H9 (cell line): ENCODE results near the gene RASSF8. TPM values are rescaled to one million over a fixed set of nuclear protein-coding genes. Genes with fewer than 3 reads are reported as not detected.

Experiments
- DNase-seq: peaks from one replicate; pipeline ENCODE4 v3.0.0-alpha.2; 2017
- H2AFZ ChIP-seq: one replicate; pipeline ENCODE4 v1.6.1; 2013; ENCODE audit warnings: mild to moderate bottlenecking, low read length, control low read depth, moderate library complexity
- H2AK5ac ChIP-seq: 2 replicates; pipeline ENCODE4 v1.6.1; 2013; ENCODE audit warnings: low read length, control low read depth, mixed read lengths; ENCODE audit not compliant: insufficient read length
- H2BK120ac ChIP-seq: one replicate; pipeline ENCODE4 v1.6.1; 2013; ENCODE audit warnings: low read depth, mild to moderate bottlenecking, low read length, control low read depth, inconsistent platforms; ENCODE audit not compliant: poor library complexity, severe bottlenecking
- H2BK12ac ChIP-seq: 2 replicates; pipeline ENCODE4 v1.6.1; 2013; ENCODE audit warnings: low read length, control low read depth, mixed read lengths, low read depth; ENCODE audit not compliant: insufficient read length
- H2BK15ac ChIP-seq: 2 replicates; pipeline ENCODE4 v1.6.1; 2013; ENCODE audit warnings: low read depth, low read length, control low read depth
- H2BK20ac ChIP-seq: one replicate; pipeline ENCODE4 v1.6.1; 2013; ENCODE audit warnings: low read depth, mild to moderate bottlenecking, low read length, control low read depth, inconsistent platforms; ENCODE audit not compliant: poor library complexity, severe bottlenecking
- H2BK5ac ChIP-seq: 2 replicates; pipeline ENCODE4 v1.6.1; 2013; ENCODE audit warnings: low read length, control low read depth, mixed read lengths; ENCODE audit not compliant: insufficient read length
- H3K14ac ChIP-seq: 2 replicates; pipeline ENCODE4 v1.6.1; 2013; ENCODE audit warnings: low read length, control low read depth; ENCODE audit not compliant: insufficient read depth
- H3K18ac ChIP-seq: 2 replicates; pipeline ENCODE4 v1.6.1; 2013; ENCODE audit warnings: low read depth, mild to moderate bottlenecking, mixed read lengths, low read length, control low read depth; ENCODE audit not compliant: insufficient read length
- H3K23ac ChIP-seq: 2 replicates; pipeline ENCODE4 v1.6.1; 2013; ENCODE audit warnings: low read length, control low read depth, mixed read lengths, low read depth; ENCODE audit not compliant: insufficient read length
- H3K23me2 ChIP-seq: 2 replicates; pipeline ENCODE4 v1.6.1; 2013; ENCODE audit warnings: low read depth, mild to moderate bottlenecking, mixed read lengths, low read length, control low read depth; ENCODE audit not compliant: insufficient read length, poor library complexity, severe bottlenecking
- H3K27ac ChIP-seq: 2 replicates; pipeline ENCODE4 v1.5.1; 2013; ENCODE audit warnings: low read length, control low read depth, mixed read lengths, low read depth; ENCODE audit not compliant: insufficient read length
- H3K27me3 ChIP-seq: 2 replicates; pipeline ENCODE4 v1.6.1; 2013; ENCODE audit warnings: low read length, control low read depth, inconsistent platforms; ENCODE audit not compliant: insufficient read depth
- H3K4ac ChIP-seq: 2 replicates; pipeline ENCODE4 v1.6.1; 2013; ENCODE audit warnings: low read depth, mild to moderate bottlenecking, control low read depth, inconsistent platforms, low read length, moderate library complexity
- H3K4me1 ChIP-seq: 2 replicates; pipeline ENCODE4 v1.6.1; 2013; ENCODE audit warnings: low read length, control low read depth, inconsistent platforms; ENCODE audit not compliant: insufficient read depth
- H3K4me2 ChIP-seq: 2 replicates; pipeline ENCODE4 v1.6.1; 2013; ENCODE audit warnings: low read length, control low read depth, mixed read lengths; ENCODE audit not compliant: insufficient read length, insufficient read depth
- H3K56ac ChIP-seq: 2 replicates; pipeline ENCODE4 v1.6.1; 2013; ENCODE audit warnings: low read depth, mild to moderate bottlenecking, mixed read lengths, low read length, control low read depth; ENCODE audit not compliant: insufficient read length
- H3K79me1 ChIP-seq: 2 replicates; pipeline ENCODE4 v1.6.1; 2013; ENCODE audit warnings: low read depth, mild to moderate bottlenecking, moderate library complexity, low read length, control low read depth, inconsistent platforms; ENCODE audit not compliant: insufficient read depth, poor library complexity, severe bottlenecking
- H3K79me2 ChIP-seq: 2 replicates; pipeline ENCODE4 v1.6.1; 2013; ENCODE audit warnings: low read length, control low read depth, inconsistent platforms; ENCODE audit not compliant: insufficient read depth
- H3K9ac ChIP-seq: 2 replicates; pipeline ENCODE4 v1.6.1; 2013; ENCODE audit warnings: low read length, control low read depth, mixed read lengths; ENCODE audit not compliant: insufficient read length; ENCODE audit errors: extremely low read depth
- H3K9me3 ChIP-seq: one replicate; pipeline ENCODE4 v1.6.1; 2013; ENCODE audit warnings: low read depth, low read length, inconsistent platforms; ENCODE audit not compliant: control insufficient read depth
- H3T11ph ChIP-seq: one replicate; pipeline ENCODE4 v1.6.1; 2013; ENCODE audit warnings: mild to moderate bottlenecking, low read length, control low read depth, inconsistent platforms
- H4K20me1 ChIP-seq: one replicate; pipeline ENCODE4 v1.6.1; 2013; ENCODE audit not compliant: control insufficient read depth, insufficient read length, insufficient read depth
- H4K5ac ChIP-seq: 2 replicates; pipeline ENCODE4 v1.6.1; 2013; ENCODE audit warnings: low read depth, mild to moderate bottlenecking, mixed read lengths, low read length, control low read depth; ENCODE audit not compliant: insufficient read length
- H4K8ac ChIP-seq: replicated peaks from 2 replicates; pipeline ENCODE4 v1.6.1; 2013; ENCODE audit warnings: low read length, control low read depth, mixed read lengths, low read depth; ENCODE audit not compliant: insufficient read length
- H4K91ac ChIP-seq: 2 replicates; pipeline ENCODE4 v1.6.1; 2013; ENCODE audit warnings: low read depth, mild to moderate bottlenecking, moderate library complexity, mixed read lengths, low read length, control low read depth; ENCODE audit not compliant: insufficient read length
- H3K27ac Mint-ChIP-seq, 3 experiments: 2 replicates in 2 of 3; 3 replicates in 1 of 3; pipeline ENCODE4 v1.8.0; 2020 to 2021; ENCODE audit warnings: mixed read lengths in 3 of 3, mild to moderate bottlenecking in 1 of 3, moderate library complexity in 1 of 3
- H3K27me3 Mint-ChIP-seq: 2 replicates; pipeline ENCODE4 v1.8.0; 2021; ENCODE audit warnings: low read depth, mild to moderate bottlenecking, moderate library complexity, mixed read lengths
- H3K36me3 Mint-ChIP-seq, 3 experiments: 2 replicates in 2 of 3; 3 replicates in 1 of 3; pipeline ENCODE4 v1.8.0; 2020 to 2021; ENCODE audit warnings: low read depth in 3 of 3, mixed read lengths in 3 of 3; ENCODE audit not compliant: insufficient read depth in 1 of 3
- H3K4me1 Mint-ChIP-seq, 2 experiments: 2 replicates each; pipeline ENCODE4 v1.8.0; 2020; ENCODE audit warnings: mixed read lengths in 2 of 2
- H3K4me3 Mint-ChIP-seq, 2 experiments: 2 replicates in 1 of 2; 3 replicates in 1 of 2; pipeline ENCODE4 v1.8.0; 2020 to 2021; ENCODE audit warnings: mild to moderate bottlenecking in 2 of 2, mixed read lengths in 2 of 2, moderate library complexity in 1 of 2
- H3K9me3 Mint-ChIP-seq, 2 experiments: 2 replicates in 1 of 2; 3 replicates in 1 of 2; pipeline ENCODE4 v1.8.0; 2020; ENCODE audit warnings: mild to moderate bottlenecking in 2 of 2, mixed read lengths in 2 of 2, moderate library complexity in 1 of 2
- CTCF ChIP-seq: fragments of 200-600 bp; sonication (generic); conservative IDR thresholded peaks from 3 replicates; pipeline ENCODE4 v1.8.0; 2021; ENCODE audit warnings: antibody characterized with exemption, mild to moderate bottlenecking
- WGBS: extraction: QIAGEN DNeasy Blood & Tissue Kit; methylation state at CpG from one replicate; pipeline ENCODE4 v1.1.7; 2013; ENCODE audit warnings: missing lambda C conversion rate, low lambda C conversion rate, mixed read lengths; ENCODE audit not compliant: insufficient read length; ENCODE audit errors: extremely low coverage; 5-methylcytosine and 5-hydroxymethylcytosine counted together
- total RNA-seq: library from RNA; stranded (reverse); gene quantifications from 2 replicates; pipeline ENCODE4 v1.2.1, GENCODE V29; 2021

Gene RASSF8
- total RNA-seq, 1 experiment from 2014 or later = 38.8 TPM

GRCh38 chr12:25925064-25925463 is 33.4 kb upstream of the RASSF8 start:
- Histone ChIP-seq H3K23me2 (no peaks in the 10 kb centered on the region), H3K79me2 (no peaks in the 10 kb centered on the region), H2BK12ac (no peak overlapping the region), H2BK20ac (no peak overlapping the region), H4K5ac (no peak overlapping the region), H3K79me1 (no peaks in the 10 kb centered on the region), H2BK120ac (no peak overlapping the region), H2BK5ac (no peak overlapping the region), H3K9me3 (no peaks in the 10 kb centered on the region), H4K91ac (no peak overlapping the region), H3K4me2 (no peak overlapping the region), H3K4ac (no peak overlapping the region), H3K23ac (no peak overlapping the region), H4K20me1 (no peaks in the 10 kb centered on the region), H3K27me3 (no peaks in the 10 kb centered on the region), H2AFZ (no peak overlapping the region), H4K8ac (no peak overlapping the region), H2AK5ac (no peak overlapping the region), H3K18ac (no peak overlapping the region), H3K56ac (no peak overlapping the region), H3K27ac (no peak overlapping the region), H3K4me1 (no peaks in the 10 kb centered on the region), H2BK15ac (no peak overlapping the region), H3K9ac (no peak overlapping the region), H3K14ac (no peak overlapping the region), H3T11ph (no peak overlapping the region)
- H3K9me3 Mint-ChIP-seq = no peaks in the 10 kb centered on the region
- H3K4me3 Mint-ChIP-seq = no peak overlapping the region
- no peak for TF ChIP-seq CTCF
- H3K4me1 Mint-ChIP-seq = peaks cover 4 to 8% of the 10 kb centered on the region in 2 experiments; a peak in 3 of 4 replicates
- DNase-seq = no peak
- WGBS = no CpG with 5 or more reads among the region's 7 CpGs
- no peaks in the 10 kb centered on the region for H3K27me3 Mint-ChIP-seq
- H3K36me3 Mint-ChIP-seq = no peaks in the 10 kb centered on the region
- no peak overlapping the region for H3K27ac Mint-ChIP-seq
